BE2C (cell line): ENCODE results near the gene FOXI3.
"Not testable (repeated sequence)": the region's sequence is repeated elsewhere in the genome, so short reads cannot be mapped to it uniquely, and the experiment has no call there.

Source experiments
- DNase-seq: peaks from one replicate; pipeline ENCODE4 v3.0.0-alpha.2; 2020
- H3K27me3 ChIP-seq: fragments of 250-450 bp; sonication (Bioruptor Pico); 2 replicates; pipeline ENCODE4 v1.5.1; 2020; ENCODE audit warnings: mild to moderate bottlenecking
- H3K36me3 ChIP-seq: fragments of 250-450 bp; sonication (Bioruptor Pico); 2 replicates; pipeline ENCODE4 v1.5.1; 2020; ENCODE audit warnings: mild to moderate bottlenecking
- H3K4me1 ChIP-seq: fragments of 250-450 bp; sonication (Bioruptor Pico); 2 replicates; pipeline ENCODE4 v1.5.1; 2020
- H3K4me3 ChIP-seq: 2 replicates; pipeline ENCODE4 v1.5.1; 2011; ENCODE audit warnings: low read depth, low read length
- H3K9me3 ChIP-seq: fragments of 250-450 bp; sonication (Bioruptor Pico); 2 replicates; pipeline ENCODE4 v1.5.1; 2020
- TF ChIP-seq, protein P1 (sequence below): IDR thresholded peaks from 2 replicates; pipeline ENCODE4 v1.5.1; 2012; ENCODE audit warnings: mild to moderate bottlenecking, low read depth, low read length

FOXI3 gene

GRCh38 chr2:88429929-88430328 lies 22.6 kb downstream of the FOXI3 start:
- DNase-seq = no peak
- Histone ChIP-seq H3K36me3 (no peaks in the 10 kb centered on the region), H3K9me3 (no peaks in the 10 kb centered on the region), H3K27me3 (no peaks in the 10 kb centered on the region), H3K4me1 (no peaks in the 10 kb centered on the region), H3K4me3 (no peak overlapping the region)
- TF ChIP-seq, protein P1, sequence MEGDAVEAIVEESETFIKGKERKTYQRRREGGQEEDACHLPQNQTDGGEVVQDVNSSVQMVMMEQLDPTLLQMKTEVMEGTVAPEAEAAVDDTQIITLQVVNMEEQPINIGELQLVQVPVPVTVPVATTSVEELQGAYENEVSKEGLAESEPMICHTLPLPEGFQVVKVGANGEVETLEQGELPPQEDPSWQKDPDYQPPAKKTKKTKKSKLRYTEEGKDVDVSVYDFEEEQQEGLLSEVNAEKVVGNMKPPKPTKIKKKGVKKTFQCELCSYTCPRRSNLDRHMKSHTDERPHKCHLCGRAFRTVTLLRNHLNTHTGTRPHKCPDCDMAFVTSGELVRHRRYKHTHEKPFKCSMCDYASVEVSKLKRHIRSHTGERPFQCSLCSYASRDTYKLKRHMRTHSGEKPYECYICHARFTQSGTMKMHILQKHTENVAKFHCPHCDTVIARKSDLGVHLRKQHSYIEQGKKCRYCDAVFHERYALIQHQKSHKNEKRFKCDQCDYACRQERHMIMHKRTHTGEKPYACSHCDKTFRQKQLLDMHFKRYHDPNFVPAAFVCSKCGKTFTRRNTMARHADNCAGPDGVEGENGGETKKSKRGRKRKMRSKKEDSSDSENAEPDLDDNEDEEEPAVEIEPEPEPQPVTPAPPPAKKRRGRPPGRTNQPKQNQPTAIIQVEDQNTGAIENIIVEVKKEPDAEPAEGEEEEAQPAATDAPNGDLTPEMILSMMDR = no peak

DNA sequence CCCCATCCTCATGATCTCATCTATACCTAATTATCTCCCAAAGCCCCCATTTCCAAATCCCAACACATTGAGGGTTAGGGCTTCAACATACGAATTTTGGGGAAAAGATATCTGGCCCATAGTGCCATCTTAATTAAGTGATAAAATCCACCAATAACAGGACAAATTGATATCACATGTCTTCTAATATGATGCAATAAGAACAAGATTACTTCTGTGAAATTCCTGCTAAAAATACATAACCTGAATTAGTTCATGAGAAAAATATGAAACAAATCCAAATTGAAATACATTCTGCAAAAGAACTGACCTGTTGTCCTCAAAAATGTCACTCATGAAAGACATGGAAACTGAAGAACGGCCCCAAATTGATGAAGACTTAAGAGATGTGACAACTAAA lies 28.8 kb downstream of the FOXI3 start:
- H3K27me3 ChIP-seq = no peaks in the 10 kb centered on the region
- H3K9me3 ChIP-seq = no peaks in the 10 kb centered on the region
- H3K36me3 ChIP-seq = no peaks in the 10 kb centered on the region
- TF ChIP-seq, protein P1 = no peak
- no peak for DNase-seq
- H3K4me3 ChIP-seq = no peak overlapping the region
- H3K4me1 ChIP-seq = no peaks in the 10 kb centered on the region

- H3K4me1 ChIP-seq, H3K27me3 ChIP-seq, DNase-seq, H3K4me3 ChIP-seq, H3K9me3 ChIP-seq, H3K36me3 ChIP-seq: not testable (repeated sequence)
Measured at GRCh38 chr2:88419051-88419450, 33.4 kb downstream of the FOXI3 start.

DNA sequence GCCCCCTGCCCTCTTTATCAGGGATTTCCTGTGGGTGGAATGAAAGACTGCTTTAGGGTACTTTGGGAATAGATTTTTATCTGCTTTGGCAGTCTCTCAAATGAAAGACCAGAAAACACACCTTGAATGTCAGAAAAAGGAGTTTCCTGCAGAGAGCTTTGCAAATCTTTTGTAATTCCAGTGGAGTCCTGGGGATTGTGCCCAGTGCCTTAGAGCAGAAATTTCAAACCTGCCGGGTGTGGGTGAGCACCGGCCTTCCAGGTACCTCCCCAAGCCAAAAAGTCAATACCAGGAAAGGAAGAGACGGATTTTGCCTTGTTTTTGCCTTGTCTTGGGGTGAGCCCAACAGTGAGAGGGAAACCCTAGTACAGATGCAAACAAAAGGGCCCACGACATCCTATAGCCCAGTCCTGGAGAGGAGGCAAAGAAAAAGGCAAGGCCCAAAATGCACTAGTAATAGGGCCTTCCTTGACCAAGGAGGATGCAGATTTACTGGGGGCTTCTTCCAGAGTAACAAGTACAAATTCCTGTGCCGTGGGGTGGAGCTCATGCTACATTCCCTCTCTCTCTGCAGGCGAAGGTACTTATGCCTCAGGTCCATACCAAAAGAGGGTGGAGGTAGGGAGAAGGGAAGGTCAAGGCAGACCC lies 36.4 kb downstream of the FOXI3 start:
- no peaks in the 10 kb centered on the region for H3K9me3 ChIP-seq
- DNase-seq = no peak
- no peaks in the 10 kb centered on the region for H3K27me3 ChIP-seq
- H3K36me3 ChIP-seq = no peaks in the 10 kb centered on the region
- H3K4me1 ChIP-seq = no peaks in the 10 kb centered on the region
- H3K4me3 ChIP-seq = no peak overlapping the region
- TF ChIP-seq, protein P1 = no peak

DNA sequence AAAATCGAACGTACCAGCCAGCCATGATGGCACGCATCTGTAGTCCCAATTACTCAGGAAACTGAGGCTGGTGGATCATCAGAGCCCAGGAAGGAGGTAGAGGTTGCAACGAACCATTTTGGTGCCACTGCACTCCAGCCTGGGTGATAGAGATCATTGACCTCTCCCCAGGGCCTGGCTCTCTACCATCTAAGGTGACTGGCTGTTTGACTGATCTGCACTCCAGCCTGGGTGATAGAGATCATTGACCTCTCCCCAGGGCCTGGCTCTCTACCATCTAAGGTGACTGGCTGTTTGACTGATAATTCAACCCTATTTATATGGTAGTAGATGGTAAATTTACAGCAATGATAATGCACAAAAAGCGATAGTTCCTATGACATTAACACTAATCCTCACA lies 43.6 kb downstream of the FOXI3 start:
- DNase-seq, H3K4me3 ChIP-seq, H3K27me3 ChIP-seq, H3K4me1 ChIP-seq, H3K9me3 ChIP-seq, H3K36me3 ChIP-seq: not testable (repeated sequence)

- H3K4me3 ChIP-seq = no peak overlapping the region
- no peaks in the 10 kb centered on the region for H3K9me3 ChIP-seq
- no peaks in the 10 kb centered on the region for H3K27me3 ChIP-seq
- no peak for DNase-seq
- H3K36me3 ChIP-seq = no peaks in the 10 kb centered on the region
- TF ChIP-seq, protein P1 = no peak
- no peaks in the 10 kb centered on the region for H3K4me1 ChIP-seq
Measured at GRCh38 chr2:88400037-88400767, 52.3 kb downstream of the FOXI3 start.

GRCh38 chr2:88398180-88398579 lies 54.3 kb downstream of the FOXI3 start:
- no peaks in the 10 kb centered on the region for H3K36me3 ChIP-seq
- no peak for DNase-seq

More at GRCh38 chr2:88398180-88398579, 54.3 kb downstream of the FOXI3 start:
- H3K27me3 ChIP-seq = no peaks in the 10 kb centered on the region
- H3K9me3 ChIP-seq = no peaks in the 10 kb centered on the region
- TF ChIP-seq, protein P1 = no peak
- H3K4me1 ChIP-seq = no peaks in the 10 kb centered on the region
- no peak overlapping the region for H3K4me3 ChIP-seq
